GM19468 (cell line): ENCODE measurements around the gene MLYCD.

Experiments
- ATAC-seq: cut with Tn5 transposase; IDR thresholded peaks from one replicate; pipeline ENCODE4 v1.9.1; 2021; ENCODE audit warnings: mild to moderate bottlenecking, moderate library complexity, moderate number of reproducible peaks; ENCODE audit not compliant: unreplicated experiment; ENCODE audit errors: extremely low read depth

MLYCD gene

GRCh38 chr16:83924686-83925085, 25.8 kb downstream of the MLYCD start:
- no peak for ATAC-seq

- ATAC-seq, result no peak
Observed at GRCh38 chr16:83925095-83925905, 26.4 kb downstream of the MLYCD start.

- no peak for ATAC-seq
Observed at GRCh38 chr16:83925957-83926725, 27.2 kb downstream of the MLYCD start.

- no peak for ATAC-seq
Observed at GRCh38 chr16:83926726-83927397, 27.9 kb downstream of the MLYCD start.

GRCh38 chr16:83928341-83929055, 29.6 kb downstream of the MLYCD start:
- ATAC-seq, result no peak

- no peak for ATAC-seq
Observed at GRCh38 chr16:83929811-83930555, 31.1 kb downstream of the MLYCD start.

- ATAC-seq, result no peak
Observed at GRCh38 chr16:83930730-83931500, 32.0 kb downstream of the MLYCD start.

GRCh38 chr16:83931556-83931955, 32.6 kb downstream of the MLYCD start:
- no peak for ATAC-seq

GRCh38 chr16:83932304-83932703, 33.4 kb downstream of the MLYCD start:
- ATAC-seq, result no peak

GRCh38 chr16:83932955-83933673, 34.2 kb downstream of the MLYCD start:
- ATAC-seq, result no peak

- ATAC-seq, result no peak
Observed at GRCh38 chr16:83933885-83934683, 35.2 kb downstream of the MLYCD start.

GRCh38 chr16:83934684-83934977, 35.7 kb downstream of the MLYCD start:
- no peak for ATAC-seq

GRCh38 chr16:83935005-83935857, 36.3 kb downstream of the MLYCD start:
- no peak for ATAC-seq

- ATAC-seq, result no peak
Observed at GRCh38 chr16:83935858-83936255, 36.9 kb downstream of the MLYCD start.

GRCh38 chr16:83936581-83937165, 37.8 kb downstream of the MLYCD start:
- ATAC-seq, result no peak

GRCh38 chr16:83937267-83937666, 38.4 kb downstream of the MLYCD start:
- ATAC-seq, result no peak
